ENCODE measurements around the gene LRRC18. TPM values are rescaled to one million over a fixed set of nuclear protein-coding genes. Genes with fewer than 3 reads are reported as not detected.

The LRRC18 gene
- total and polyA plus RNA-seq, 2 donors (not counting 1 experiment from before 2014, with no cell fraction given), result not detected

DNA sequence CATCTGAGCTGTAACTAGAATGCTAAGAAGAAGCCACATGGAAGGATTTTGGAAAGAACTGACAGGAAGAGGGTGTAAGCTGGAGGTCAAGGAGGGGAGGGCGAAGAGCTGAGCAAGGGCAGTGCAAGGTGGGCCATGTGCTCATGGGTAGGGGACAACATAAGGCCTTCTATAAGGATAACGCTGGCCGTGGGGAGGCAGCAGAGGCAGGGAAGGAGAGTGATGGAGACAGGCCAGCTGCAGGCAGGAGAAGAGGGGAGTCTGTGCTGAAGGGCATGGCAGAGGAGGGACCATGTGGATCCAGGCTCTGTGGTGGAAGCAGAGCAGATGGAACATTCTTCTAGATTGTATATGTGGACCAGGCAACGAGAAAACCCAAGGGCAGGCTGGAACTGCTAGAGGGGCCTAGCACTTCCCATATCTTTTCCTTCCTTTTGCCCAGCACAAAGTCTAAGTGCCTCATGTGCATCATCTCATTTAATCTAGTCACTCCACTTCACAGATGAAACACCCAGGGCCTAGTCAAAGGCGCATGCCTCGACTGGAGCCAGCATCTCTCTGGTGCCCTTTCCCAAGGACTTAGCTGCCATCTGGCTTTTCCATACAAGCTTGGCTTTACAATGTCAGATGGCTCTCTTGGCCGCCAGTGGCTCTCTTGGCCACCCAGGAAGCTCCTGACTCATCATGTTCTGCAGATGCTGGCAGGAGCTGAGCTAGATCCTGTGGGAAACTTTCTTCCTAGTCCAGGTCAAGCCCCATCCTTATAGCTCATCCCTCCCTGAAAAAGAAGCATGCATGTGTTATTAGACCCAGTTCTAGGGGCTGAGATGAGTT lies 6.6 kb downstream of the LRRC18 start:
- no peak for TF ChIP-seq EZH2 (IDR thresholded peaks at IDR 0.05; ENCODE audit: borderline replicate concordance, insufficient read depth, low read depth, low read length, poor library complexity, severe bottlenecking)
- TF ChIP-seq, protein P1, sequence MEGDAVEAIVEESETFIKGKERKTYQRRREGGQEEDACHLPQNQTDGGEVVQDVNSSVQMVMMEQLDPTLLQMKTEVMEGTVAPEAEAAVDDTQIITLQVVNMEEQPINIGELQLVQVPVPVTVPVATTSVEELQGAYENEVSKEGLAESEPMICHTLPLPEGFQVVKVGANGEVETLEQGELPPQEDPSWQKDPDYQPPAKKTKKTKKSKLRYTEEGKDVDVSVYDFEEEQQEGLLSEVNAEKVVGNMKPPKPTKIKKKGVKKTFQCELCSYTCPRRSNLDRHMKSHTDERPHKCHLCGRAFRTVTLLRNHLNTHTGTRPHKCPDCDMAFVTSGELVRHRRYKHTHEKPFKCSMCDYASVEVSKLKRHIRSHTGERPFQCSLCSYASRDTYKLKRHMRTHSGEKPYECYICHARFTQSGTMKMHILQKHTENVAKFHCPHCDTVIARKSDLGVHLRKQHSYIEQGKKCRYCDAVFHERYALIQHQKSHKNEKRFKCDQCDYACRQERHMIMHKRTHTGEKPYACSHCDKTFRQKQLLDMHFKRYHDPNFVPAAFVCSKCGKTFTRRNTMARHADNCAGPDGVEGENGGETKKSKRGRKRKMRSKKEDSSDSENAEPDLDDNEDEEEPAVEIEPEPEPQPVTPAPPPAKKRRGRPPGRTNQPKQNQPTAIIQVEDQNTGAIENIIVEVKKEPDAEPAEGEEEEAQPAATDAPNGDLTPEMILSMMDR (IDR thresholded peaks at IDR 0.05), result no peak
- H2AFZ ChIP-seq (ENCODE audit: insufficient read depth, low read depth, low read length, poor library complexity, severe bottlenecking), result no peak overlapping the region
- no peaks in the 10 kb centered on the region for H3K79me2 ChIP-seq (ENCODE audit: control insufficient read depth, insufficient read depth, low read length)
- ChIA-PET POLR2A (no interaction called here), CTCF (no interaction called here)
- H3K4me1 Mint-ChIP-seq, result no peaks in the 10 kb centered on the region
- 95% methylated on average over 6 of the region's 7 CpGs for WGBS (ENCODE audit: insufficient coverage)
- H4K20me1 ChIP-seq (ENCODE audit: control insufficient read depth, insufficient read depth, low read length, poor library complexity, severe bottlenecking), result peaks cover 20% of the 10 kb centered on the region
- H3K9ac ChIP-seq (ENCODE audit: low read length), result no peak overlapping the region
- H3K27me3 ChIP-seq (replicated peaks in 1 of 4; ENCODE audit: control extremely low read depth in 1 of 4, control insufficient read depth in 3 of 4, insufficient read depth in 4 of 4, low read length in 3 of 4), result no peaks in the 10 kb centered on the region
- peaks cover 7 to 70% of the 10 kb centered on the region in 2 experiments for H3K36me3 ChIP-seq (replicated peaks in 1 of 2; ENCODE audit: control extremely low read depth in 1 of 2, control insufficient read depth in 1 of 2, extremely low read depth in 1 of 2, insufficient read depth in 2 of 2, low read length in 1 of 2)
- no peaks in the 10 kb centered on the region for H3K9me3 ChIP-seq (ENCODE audit: control extremely low read depth in 1 of 3, control insufficient read depth in 2 of 3, insufficient read depth in 1 of 3, low read length in 2 of 3)
- intact Hi-C loops (cut with micrococcal nuclease), result no loop called here
- no peak overlapping the region for H3K4me3 ChIP-seq (ENCODE audit: control extremely low read depth in 1 of 5, extremely low read depth in 1 of 5, insufficient read depth in 1 of 5, low read depth in 2 of 5, low read length in 4 of 5)
- ATAC-seq (ENCODE audit: low read depth) (no peak), DNase-seq (no peak)
- peak overlapping the region; percentile 48 for H3K27ac Mint-ChIP-seq
- no peaks in the 10 kb centered on the region for H3K4me1 ChIP-seq (ENCODE audit: control insufficient read depth in 2 of 2, insufficient read depth in 2 of 2, low read length in 2 of 2)
- H3K4me3 Mint-ChIP-seq, result no peak overlapping the region
- no peak overlapping the region for H3K27ac ChIP-seq (ENCODE audit: low read length in 2 of 2)
- H3K4me2 ChIP-seq (replicated peaks; ENCODE audit: low read depth, low read length, poor library complexity, severe bottlenecking), result no peak overlapping the region
- H3K27me3 Mint-ChIP-seq, result no peaks in the 10 kb centered on the region
- no peaks in the 10 kb centered on the region for H3K9me3 Mint-ChIP-seq (ENCODE audit: insufficient read depth)

DNA sequence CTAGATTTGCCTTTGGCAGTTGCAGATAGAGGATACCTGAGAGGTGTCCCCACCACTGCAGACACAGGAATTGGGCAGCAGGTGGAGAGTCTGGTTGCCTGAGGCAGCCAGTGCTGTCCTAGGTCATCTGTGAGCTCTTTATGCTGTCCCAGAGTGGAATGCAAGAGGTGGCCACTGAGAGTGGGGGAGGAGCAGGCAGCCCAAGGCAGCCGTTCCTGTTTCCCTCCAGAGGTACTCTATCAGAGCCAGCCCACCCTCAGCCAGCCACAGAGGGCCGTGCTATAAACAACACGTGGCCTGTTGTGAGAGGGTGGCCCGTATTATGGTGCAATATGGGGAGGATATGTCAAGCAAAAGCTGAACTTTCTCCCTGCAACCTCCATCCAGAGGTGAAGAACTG lies 8.5 kb downstream of the LRRC18 start:
- Mint-ChIP-seq H3K27ac (no peak overlapping the region), H3K27me3 (no peaks in the 10 kb centered on the region), H3K9me3 (ENCODE audit: insufficient read depth) (no peaks in the 10 kb centered on the region), H3K4me3 (no peak overlapping the region), H3K4me1 (no peaks in the 10 kb centered on the region)
- H3K9ac ChIP-seq (ENCODE audit: low read length), result no peak overlapping the region
- no CpG with 5 or more reads among the region's 4 CpGs for WGBS (ENCODE audit: insufficient coverage)
- peaks cover 34% of the 10 kb centered on the region for H4K20me1 ChIP-seq (ENCODE audit: control insufficient read depth, insufficient read depth, low read length, poor library complexity, severe bottlenecking)
- no peak overlapping the region for H3K4me3 ChIP-seq (ENCODE audit: control extremely low read depth in 1 of 5, extremely low read depth in 1 of 5, insufficient read depth in 1 of 5, low read depth in 2 of 5, low read length in 4 of 5)
- H3K4me1 ChIP-seq (ENCODE audit: control insufficient read depth in 2 of 2, insufficient read depth in 2 of 2, low read length in 2 of 2), result no peaks in the 10 kb centered on the region
- ATAC-seq (ENCODE audit: low read depth), result no peak
- CTCF ChIA-PET, result no interaction called here
- no peaks in the 10 kb centered on the region for H3K79me2 ChIP-seq (ENCODE audit: control insufficient read depth, insufficient read depth, low read length)
- peaks cover 7 to 73% of the 10 kb centered on the region in 2 experiments for H3K36me3 ChIP-seq (replicated peaks in 1 of 2; ENCODE audit: control extremely low read depth in 1 of 2, control insufficient read depth in 1 of 2, extremely low read depth in 1 of 2, insufficient read depth in 2 of 2, low read length in 1 of 2)
- no peaks in the 10 kb centered on the region for H3K27me3 ChIP-seq (replicated peaks in 1 of 4; ENCODE audit: control extremely low read depth in 1 of 4, control insufficient read depth in 3 of 4, insufficient read depth in 4 of 4, low read length in 3 of 4)
- intact Hi-C loops (cut with micrococcal nuclease), result no loop called here
- no peak overlapping the region for H2AFZ ChIP-seq (ENCODE audit: insufficient read depth, low read depth, low read length, poor library complexity, severe bottlenecking)
- H3K9me3 ChIP-seq (ENCODE audit: control extremely low read depth in 1 of 3, control insufficient read depth in 2 of 3, insufficient read depth in 1 of 3, low read length in 2 of 3), result no peaks in the 10 kb centered on the region
- no peak overlapping the region for H3K27ac ChIP-seq (ENCODE audit: low read length in 2 of 2)
- DNase-seq, result no peak
- POLR2A ChIA-PET, result interaction anchor here (0.6 kb wide), 1 partner anchor 18 kb away, joined by 3 read pairs; no protein-coding TSS in a partner anchor
- H3K4me2 ChIP-seq (replicated peaks; ENCODE audit: low read depth, low read length, poor library complexity, severe bottlenecking), result no peak overlapping the region
- no peak for TF ChIP-seq EZH2 (IDR thresholded peaks at IDR 0.05; ENCODE audit: borderline replicate concordance, insufficient read depth, low read depth, low read length, poor library complexity, severe bottlenecking)
- TF ChIP-seq, protein P1 (IDR thresholded peaks at IDR 0.05), result no peak
